ENCODE results near the gene CNTN4. TPM values are rescaled to one million over a fixed set of nuclear protein-coding genes. Genes with fewer than 3 reads are reported as not detected.

Gene CNTN4
- total RNA-seq, 6 experiments from 2014 or later: 1.5 to 3.9 (median 1.7) TPM

- Histone ChIP-seq H3K27me3 (no peaks in the 10 kb centered on the region), H3K36me3 (no peaks in the 10 kb centered on the region), H3K9me3 (no peaks in the 10 kb centered on the region), H3K4me3 (no peak overlapping the region), H3K27ac (no peak overlapping the region), H3K4me1 (no peaks in the 10 kb centered on the region)
- TF ChIP-seq POLR2A (IDR thresholded peaks at IDR 0.05): no peak
- TF ChIP-seq, protein P1, sequence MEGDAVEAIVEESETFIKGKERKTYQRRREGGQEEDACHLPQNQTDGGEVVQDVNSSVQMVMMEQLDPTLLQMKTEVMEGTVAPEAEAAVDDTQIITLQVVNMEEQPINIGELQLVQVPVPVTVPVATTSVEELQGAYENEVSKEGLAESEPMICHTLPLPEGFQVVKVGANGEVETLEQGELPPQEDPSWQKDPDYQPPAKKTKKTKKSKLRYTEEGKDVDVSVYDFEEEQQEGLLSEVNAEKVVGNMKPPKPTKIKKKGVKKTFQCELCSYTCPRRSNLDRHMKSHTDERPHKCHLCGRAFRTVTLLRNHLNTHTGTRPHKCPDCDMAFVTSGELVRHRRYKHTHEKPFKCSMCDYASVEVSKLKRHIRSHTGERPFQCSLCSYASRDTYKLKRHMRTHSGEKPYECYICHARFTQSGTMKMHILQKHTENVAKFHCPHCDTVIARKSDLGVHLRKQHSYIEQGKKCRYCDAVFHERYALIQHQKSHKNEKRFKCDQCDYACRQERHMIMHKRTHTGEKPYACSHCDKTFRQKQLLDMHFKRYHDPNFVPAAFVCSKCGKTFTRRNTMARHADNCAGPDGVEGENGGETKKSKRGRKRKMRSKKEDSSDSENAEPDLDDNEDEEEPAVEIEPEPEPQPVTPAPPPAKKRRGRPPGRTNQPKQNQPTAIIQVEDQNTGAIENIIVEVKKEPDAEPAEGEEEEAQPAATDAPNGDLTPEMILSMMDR (IDR thresholded peaks at IDR 0.05): no peak
- intact Hi-C loops (cut with DNase I): no loop called here
- DNase-seq: no peak
- 37% methylated on average over 2 of the region's 2 CpGs for WGBS (ENCODE audit: insufficient coverage, low coverage, low lambda C conversion rate, missing lambda C conversion rate)
- ATAC-seq: no peak
Measured at GRCh38 chr3:3082234-3082924, 983.7 kb downstream of the CNTN4 start.

DNA sequence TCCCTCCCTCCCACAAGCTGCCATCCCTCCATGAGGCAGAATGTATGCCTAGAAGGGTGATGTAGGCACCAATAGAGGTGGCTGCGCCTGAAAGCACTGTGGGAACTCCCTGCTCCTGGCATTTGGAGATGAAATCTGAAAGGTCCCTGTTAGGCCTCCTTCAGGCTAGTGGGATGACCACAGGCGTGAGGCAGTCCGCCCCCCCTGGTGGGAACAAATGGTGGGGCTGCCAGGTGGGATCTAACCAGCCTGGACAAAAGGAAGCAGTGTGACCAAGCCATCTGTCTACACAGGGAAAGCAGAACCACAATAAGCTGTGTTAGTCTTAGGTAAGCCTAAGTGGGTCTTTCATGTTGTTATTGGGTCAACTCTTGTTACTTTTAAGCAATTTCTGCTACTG, 986.2 kb downstream of the CNTN4 start:
- WGBS (ENCODE audit: insufficient coverage, low coverage, low lambda C conversion rate, missing lambda C conversion rate): no CpG with 5 or more reads among the region's 3 CpGs

DNA sequence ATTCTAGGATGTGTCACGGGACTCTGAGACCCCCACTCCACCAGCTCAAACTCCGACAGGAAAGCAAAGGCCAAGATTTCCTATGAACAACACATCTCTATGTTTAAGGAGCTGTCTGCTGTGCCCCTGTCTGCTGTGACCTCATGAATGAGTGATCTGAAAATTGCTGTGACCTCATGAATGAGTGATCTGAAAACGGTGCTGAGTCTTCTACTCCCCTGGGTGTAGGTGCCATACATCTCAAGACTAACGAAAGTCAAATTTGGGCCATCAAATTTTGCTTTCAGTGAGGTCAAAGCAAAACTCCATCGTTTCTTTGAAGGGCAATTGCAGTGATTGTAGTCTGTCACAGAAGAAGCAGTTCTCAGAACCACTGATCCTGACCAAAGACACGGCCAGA, 987.1 kb downstream of the CNTN4 start:
- H3K36me3 ChIP-seq: no peaks in the 10 kb centered on the region
- intact Hi-C loops (cut with DNase I): no loop called here
- H3K27ac ChIP-seq: no peak overlapping the region
- H3K27me3 ChIP-seq: no peaks in the 10 kb centered on the region
- no peaks in the 10 kb centered on the region for H3K9me3 ChIP-seq
- WGBS (ENCODE audit: insufficient coverage, low coverage, low lambda C conversion rate, missing lambda C conversion rate): 36% methylated on average over 6 of the region's 6 CpGs
- DNase-seq (no peak), ATAC-seq (no peak)
- no peaks in the 10 kb centered on the region for H3K4me1 ChIP-seq
- no peak overlapping the region for H3K4me3 ChIP-seq
- no peak for TF ChIP-seq POLR2A (IDR thresholded peaks at IDR 0.05)
- TF ChIP-seq, protein P1 (IDR thresholded peaks at IDR 0.05): no peak

More for the DNA sequence above, 986.2 kb downstream of the CNTN4 start:
- Histone ChIP-seq H3K27me3 (no peaks in the 10 kb centered on the region), H3K27ac (no peak overlapping the region), H3K9me3 (no peaks in the 10 kb centered on the region), H3K36me3 (no peaks in the 10 kb centered on the region), H3K4me1 (no peaks in the 10 kb centered on the region), H3K4me3 (no peak overlapping the region)
- intact Hi-C loops (cut with DNase I): no loop called here
- no peak for TF ChIP-seq POLR2A (IDR thresholded peaks at IDR 0.05)
- TF ChIP-seq, protein P1 (IDR thresholded peaks at IDR 0.05): no peak
- ATAC-seq (no peak), DNase-seq (no peak)

DNA sequence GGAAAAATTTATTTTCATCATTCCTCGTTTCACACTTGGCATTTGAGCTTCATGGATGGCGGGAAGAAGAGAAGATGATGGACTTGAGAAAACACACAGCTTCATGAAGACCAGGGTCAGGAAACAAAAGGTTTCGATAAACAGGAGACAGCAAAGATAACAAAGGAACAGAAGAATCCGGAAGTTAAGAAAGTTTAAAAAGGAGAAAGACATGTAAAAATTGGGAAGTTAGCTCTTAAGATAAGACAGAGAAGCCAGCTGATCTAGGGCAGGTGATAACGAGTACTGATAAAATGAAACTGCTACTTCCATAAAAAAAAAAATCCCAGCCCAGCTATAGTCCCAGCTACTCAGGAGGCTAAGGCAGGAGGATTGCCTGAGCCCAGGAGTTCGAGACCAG, 987.6 kb downstream of the CNTN4 start:
- no peak for TF ChIP-seq POLR2A (IDR thresholded peaks at IDR 0.05)
- TF ChIP-seq, protein P1 (IDR thresholded peaks at IDR 0.05): no peak
- Histone ChIP-seq H3K4me1 (no peaks in the 10 kb centered on the region), H3K9me3 (no peaks in the 10 kb centered on the region), H3K36me3 (no peaks in the 10 kb centered on the region), H3K27ac (no peak overlapping the region), H3K4me3 (no peak overlapping the region), H3K27me3 (no peaks in the 10 kb centered on the region)
- DNase-seq: no peak
- whole genome bisulfite sequencing (ENCODE audit: insufficient coverage, low coverage, low lambda C conversion rate, missing lambda C conversion rate): 50% methylated on average over 6 of the region's 6 CpGs
- intact Hi-C loops (cut with DNase I): no loop called here
- ATAC-seq: no peak

DNA sequence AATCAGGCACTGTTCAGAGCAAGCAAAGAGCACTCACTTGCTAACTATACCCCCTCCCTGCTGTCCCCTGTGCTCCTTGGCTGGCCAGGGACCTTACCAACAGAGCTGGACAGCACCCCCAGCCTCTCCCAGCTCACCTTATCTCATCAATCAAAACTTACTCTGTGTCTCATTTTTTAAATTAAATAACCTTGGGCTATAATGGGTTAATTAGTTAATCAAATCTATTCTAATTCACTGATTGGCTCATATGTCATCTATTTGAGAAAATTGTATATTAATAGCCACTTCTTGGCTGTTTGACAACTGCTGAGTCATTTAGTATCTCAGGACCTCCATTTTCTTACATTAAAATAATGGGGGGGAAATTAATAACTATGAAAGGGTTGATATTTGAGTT, 988.6 kb downstream of the CNTN4 start:
- TF ChIP-seq POLR2A (IDR thresholded peaks at IDR 0.05): no peak
- TF ChIP-seq, protein P1 (IDR thresholded peaks at IDR 0.05): no peak
- Histone ChIP-seq H3K4me1 (no peaks in the 10 kb centered on the region), H3K4me3 (no peak overlapping the region), H3K27me3 (no peaks in the 10 kb centered on the region), H3K36me3 (no peaks in the 10 kb centered on the region), H3K27ac (no peak overlapping the region), H3K9me3 (no peaks in the 10 kb centered on the region)
- intact Hi-C loops (cut with DNase I): no loop called here
- no peak for DNase-seq
- ATAC-seq: no peak

All from right lobe of liver (tissue), 6 donors.